SU-DHL-6 (cell line): ENCODE measurements around the gene ADA.
"Not testable (repeated sequence)": the region's sequence is repeated elsewhere in the genome, so short reads cannot be mapped to it uniquely, and the experiment has no call there.

Experiments
- H2AFZ ChIP-seq: fragments of 200-600 bp; sonication (generic); 2 replicates; pipeline ENCODE4 v1.6.1; 2014; ENCODE audit warnings: low read depth, mild to moderate bottlenecking, moderate library complexity, mixed read lengths, antibody characterized with exemption, low read length; ENCODE audit not compliant: severe bottlenecking
- H3F3A ChIP-seq: fragments of 200-600 bp; shearing (Covaris generic); 2 replicates; pipeline ENCODE4 v1.6.0; 2016; ENCODE audit warnings: antibody characterized with exemption, mild to moderate bottlenecking; ENCODE audit not compliant: insufficient read depth
- H3K27ac ChIP-seq: fragments of 200-600 bp; sonication (generic); 2 replicates; pipeline ENCODE4 v1.5.1; 2016; ENCODE audit warnings: low read depth, mild to moderate bottlenecking, low read length, moderate library complexity, mixed read lengths
- H3K27me3 ChIP-seq: fragments of 200-600 bp; sonication (generic), shearing (Covaris generic); 2 replicates; pipeline ENCODE4 v1.6.0; 2014; ENCODE audit warnings: mild to moderate bottlenecking, low read length
- H3K36me3 ChIP-seq: fragments of 200-600 bp; sonication (generic); 2 replicates; pipeline ENCODE4 v1.6.1; 2014; ENCODE audit warnings: mild to moderate bottlenecking, low read length, mixed read lengths
- H3K4me2 ChIP-seq: fragments of 300-600, 200-600 bp; shearing (Covaris generic), sonication (generic); 2 replicates; pipeline ENCODE4 v1.6.0; 2014; ENCODE audit warnings: low read length, low read depth, mild to moderate bottlenecking; ENCODE audit not compliant: poor library complexity, severe bottlenecking
- H3K4me3 ChIP-seq: fragments of 200-600 bp; sonication (generic); 2 replicates; pipeline ENCODE4 v1.5.1; 2014; ENCODE audit warnings: antibody characterized with exemption, low read length, mild to moderate bottlenecking, mixed read lengths; ENCODE audit not compliant: insufficient read depth, poor library complexity, severe bottlenecking
- H3K79me2 ChIP-seq: fragments of 200-600 bp; sonication (generic); 2 replicates; pipeline ENCODE4 v1.6.1; 2014; ENCODE audit warnings: mild to moderate bottlenecking, low read length, moderate library complexity; ENCODE audit not compliant: insufficient read depth
- H3K9ac ChIP-seq: fragments of 200-600 bp; sonication (generic); 2 replicates; pipeline ENCODE4 v1.7.0; 2014; ENCODE audit warnings: mild to moderate bottlenecking, low read length
- H3K9me2 ChIP-seq: fragments of 200-600 bp; sonication (generic); replicated peaks from 2 replicates; pipeline ENCODE4 v1.6.1; 2014; ENCODE audit warnings: low read length; ENCODE audit not compliant: insufficient read depth
- H3K9me3 ChIP-seq: fragments of 200-600 bp; sonication (generic); 2 replicates; pipeline ENCODE4 v1.6.1; 2014; ENCODE audit warnings: low read length, mixed read lengths; ENCODE audit not compliant: insufficient read depth
- H4K20me1 ChIP-seq: fragments of 200-600 bp; sonication (generic); 2 replicates; pipeline ENCODE4 v1.6.1; 2014; ENCODE audit warnings: low read depth, mild to moderate bottlenecking, antibody characterized with exemption, low read length, moderate library complexity, mixed read lengths
- EZH2phosphoT487 ChIP-seq: fragments of 200-600 bp; sonication (generic), shearing (Covaris generic); conservative IDR thresholded peaks from 2 replicates; pipeline ENCODE4 v1.6.1; 2018; ENCODE audit warnings: mild to moderate bottlenecking, antibody characterized with exemption, low read length, moderate library complexity, mixed read lengths
- TF ChIP-seq, protein P1 (sequence below): fragments of 200-600 bp; sonication (generic); IDR thresholded peaks from one replicate; pipeline ENCODE4 v1.5.1; 2017; ENCODE audit warnings: antibody characterized with exemption, mild to moderate bottlenecking, low read length, moderate library complexity; ENCODE audit not compliant: insufficient read depth, poor library complexity, severe bottlenecking

ADA gene

DNA sequence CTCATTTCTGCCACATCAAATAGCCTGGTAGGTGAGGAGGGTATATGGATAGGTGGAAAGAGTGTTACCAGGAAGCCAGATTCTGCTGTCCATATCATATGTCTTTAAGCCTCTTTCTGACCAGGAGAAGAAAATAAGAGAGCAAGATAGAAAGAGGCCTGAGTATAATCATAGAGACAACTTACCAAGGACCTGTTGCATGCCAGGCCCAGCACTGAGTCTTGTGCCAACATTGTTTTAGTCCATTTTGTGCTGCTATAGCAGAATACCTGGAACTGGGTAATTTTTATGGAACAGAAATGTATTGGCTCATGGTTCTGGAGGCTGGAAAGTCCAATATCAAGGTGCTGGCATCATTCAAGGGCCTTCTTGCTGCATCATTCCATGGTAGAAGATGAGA, 7.3 kb upstream of the ADA start:
- H3K27ac ChIP-seq = no peak overlapping the region
- TF ChIP-seq EZH2phosphoT487 = no peak
- TF ChIP-seq, protein P1, sequence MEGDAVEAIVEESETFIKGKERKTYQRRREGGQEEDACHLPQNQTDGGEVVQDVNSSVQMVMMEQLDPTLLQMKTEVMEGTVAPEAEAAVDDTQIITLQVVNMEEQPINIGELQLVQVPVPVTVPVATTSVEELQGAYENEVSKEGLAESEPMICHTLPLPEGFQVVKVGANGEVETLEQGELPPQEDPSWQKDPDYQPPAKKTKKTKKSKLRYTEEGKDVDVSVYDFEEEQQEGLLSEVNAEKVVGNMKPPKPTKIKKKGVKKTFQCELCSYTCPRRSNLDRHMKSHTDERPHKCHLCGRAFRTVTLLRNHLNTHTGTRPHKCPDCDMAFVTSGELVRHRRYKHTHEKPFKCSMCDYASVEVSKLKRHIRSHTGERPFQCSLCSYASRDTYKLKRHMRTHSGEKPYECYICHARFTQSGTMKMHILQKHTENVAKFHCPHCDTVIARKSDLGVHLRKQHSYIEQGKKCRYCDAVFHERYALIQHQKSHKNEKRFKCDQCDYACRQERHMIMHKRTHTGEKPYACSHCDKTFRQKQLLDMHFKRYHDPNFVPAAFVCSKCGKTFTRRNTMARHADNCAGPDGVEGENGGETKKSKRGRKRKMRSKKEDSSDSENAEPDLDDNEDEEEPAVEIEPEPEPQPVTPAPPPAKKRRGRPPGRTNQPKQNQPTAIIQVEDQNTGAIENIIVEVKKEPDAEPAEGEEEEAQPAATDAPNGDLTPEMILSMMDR = no peak
- no peak overlapping the region for H2AFZ ChIP-seq
- H3K9me3 ChIP-seq = no peaks in the 10 kb centered on the region
- H4K20me1 ChIP-seq = no peaks in the 10 kb centered on the region
- H3K9ac ChIP-seq = no peak overlapping the region
- no peaks in the 10 kb centered on the region for H3K79me2 ChIP-seq
- no peaks in the 10 kb centered on the region for H3K27me3 ChIP-seq
- no peak overlapping the region for H3K4me3 ChIP-seq
- H3K4me2 ChIP-seq = no peak overlapping the region
- no peaks in the 10 kb centered on the region for H3K36me3 ChIP-seq
- H3K9me2 ChIP-seq = no peaks in the 10 kb centered on the region
- no peaks in the 10 kb centered on the region for H3F3A ChIP-seq

DNA sequence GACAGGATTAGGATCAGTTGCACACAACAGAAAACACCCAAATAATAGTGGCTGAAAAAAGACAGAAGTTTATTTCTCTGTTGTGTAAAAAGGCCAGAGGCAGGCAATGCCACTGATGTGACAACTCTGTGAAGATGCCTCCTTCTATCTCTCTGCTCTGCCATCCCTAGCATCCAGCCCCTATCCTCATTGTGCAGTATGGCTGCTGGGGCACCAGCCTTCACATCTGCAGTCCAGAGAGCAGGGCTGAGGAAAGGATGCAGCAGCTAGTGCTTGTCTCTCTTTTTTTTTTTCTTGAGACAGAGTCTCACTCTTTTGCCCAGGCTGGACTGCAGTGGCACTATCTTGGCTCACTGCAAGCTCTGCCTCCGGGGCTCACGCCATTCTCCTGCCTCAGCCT, 6.4 kb upstream of the ADA start:
- Histone ChIP-seq H3K27me3 (no peaks in the 10 kb centered on the region), H3K79me2 (no peaks in the 10 kb centered on the region), H3K4me2 (no peak overlapping the region), H3K9me3 (no peaks in the 10 kb centered on the region), H3K9me2 (no peaks in the 10 kb centered on the region), H2AFZ (no peak overlapping the region), H3F3A (no peaks in the 10 kb centered on the region), H3K4me3 (no peak overlapping the region), H3K27ac (no peak overlapping the region), H4K20me1 (no peaks in the 10 kb centered on the region), H3K9ac (no peak overlapping the region), H3K36me3 (no peaks in the 10 kb centered on the region)
- TF ChIP-seq, protein P1 = no peak
- no peak for TF ChIP-seq EZH2phosphoT487

DNA sequence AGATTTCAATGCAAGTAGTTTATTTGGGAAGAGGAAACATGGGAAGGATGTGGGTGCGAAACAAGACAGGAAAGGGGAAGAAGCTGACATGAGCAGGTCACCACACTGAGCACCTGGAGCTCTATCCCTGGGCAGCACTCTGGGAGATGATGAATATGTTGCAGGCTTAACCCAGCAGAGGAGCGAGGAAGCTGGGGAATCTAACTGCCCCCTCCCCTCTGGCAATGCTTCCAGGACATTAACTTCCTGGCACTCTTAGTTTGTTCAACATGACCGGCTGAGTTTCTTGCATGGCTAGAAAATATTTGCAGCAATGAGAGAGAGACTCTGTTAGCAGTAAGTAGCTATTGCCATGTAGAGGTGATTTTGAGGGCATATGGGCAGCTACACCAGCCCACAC, 4.9 kb upstream of the ADA start:
- Histone ChIP-seq H2AFZ (no peak overlapping the region), H3K27ac (no peak overlapping the region), H3K4me2 (no peak overlapping the region), H3K9ac (no peak overlapping the region), H3K4me3 (no peak overlapping the region), H3K27me3 (no peaks in the 10 kb centered on the region), H3F3A (no peaks in the 10 kb centered on the region), H4K20me1 (no peaks in the 10 kb centered on the region), H3K79me2 (no peaks in the 10 kb centered on the region), H3K36me3 (no peaks in the 10 kb centered on the region), H3K9me2 (no peaks in the 10 kb centered on the region), H3K9me3 (no peaks in the 10 kb centered on the region)
- TF ChIP-seq EZH2phosphoT487 = no peak
- TF ChIP-seq, protein P1 = no peak

DNA sequence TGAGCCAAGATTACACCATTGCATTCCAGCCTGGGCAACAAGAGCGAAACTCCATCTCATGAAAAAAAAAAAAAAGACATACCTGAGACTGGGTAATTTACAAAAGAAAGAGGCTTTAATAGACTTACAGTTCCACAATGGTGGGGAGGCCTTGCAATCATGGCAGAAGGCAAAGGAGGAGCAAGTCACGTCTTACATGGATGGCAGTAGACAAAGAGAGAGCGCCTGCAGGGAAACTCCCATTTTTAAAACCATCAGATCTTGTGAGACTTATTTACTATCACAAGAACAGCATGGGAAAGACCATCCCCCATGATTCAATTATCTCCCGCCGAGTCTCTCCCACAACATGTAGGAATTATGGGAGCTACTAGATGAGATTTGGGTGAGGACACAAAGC, 2.7 kb upstream of the ADA start:
- not testable (repeated sequence) for H3F3A ChIP-seq, H2AFZ ChIP-seq, H3K36me3 ChIP-seq, H3K9ac ChIP-seq, H3K27ac ChIP-seq, H3K4me3 ChIP-seq, H3K9me3 ChIP-seq, H3K4me2 ChIP-seq, H3K9me2 ChIP-seq, H3K27me3 ChIP-seq, H4K20me1 ChIP-seq
- H3K79me2 ChIP-seq = peaks cover 18% of the 10 kb centered on the region
